ENCODE results near the gene WDR81. TPM values are rescaled to one million over a fixed set of nuclear protein-coding genes. Genes with fewer than 3 reads are reported as not detected.

Gene WDR81
- polyA plus RNA-seq, 1 donor (not counting 4 experiments of a cell fraction or from before 2014, with no cell fraction given), result 4.2 TPM

DNA sequence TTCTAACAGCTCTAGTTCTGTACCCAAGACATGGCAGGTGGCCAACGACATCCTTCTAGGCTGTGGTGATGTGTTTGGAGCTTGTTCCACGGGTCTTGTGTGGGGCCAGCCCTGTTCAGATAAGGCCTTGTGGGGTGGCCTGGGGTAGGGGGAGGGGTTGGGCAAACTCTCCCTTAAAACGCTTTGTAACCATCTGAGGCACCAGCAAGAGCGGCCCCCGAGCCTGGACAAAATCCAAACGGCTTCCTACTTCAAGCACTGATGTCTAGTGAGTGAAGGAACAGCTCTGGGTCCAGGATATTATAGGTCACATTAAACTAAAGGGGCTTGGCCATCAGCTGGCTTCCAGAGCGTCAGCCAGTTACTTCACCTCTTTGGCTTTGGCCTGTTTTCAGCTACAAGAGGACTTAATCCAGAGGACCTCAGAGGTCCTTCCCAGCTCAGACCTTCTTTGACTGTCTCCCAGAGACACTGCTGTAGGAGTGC, 49.2 kb downstream of the WDR81 start:
- Histone ChIP-seq H3K9ac (ENCODE audit: control insufficient read depth, extremely low read depth, insufficient read depth, low read length) (no peak overlapping the region), H3K79me2 (ENCODE audit: control insufficient read depth, insufficient read depth, low read length) (no peaks in the 10 kb centered on the region), H3K27ac (ENCODE audit: control insufficient read depth, insufficient read depth, low read length) (peak overlapping the region; percentile 30), H3K4me2 (ENCODE audit: control insufficient read depth, extremely low read depth, insufficient read depth, low read depth, low read length) (no peak overlapping the region), H3K27me3 (ENCODE audit: control insufficient read depth, extremely low read depth, insufficient read depth, low read length) (no peaks in the 10 kb centered on the region), H3K9me1 (ENCODE audit: control insufficient read depth, extremely low read depth, insufficient read depth, low read length) (no peaks in the 10 kb centered on the region), H3K9me3 (ENCODE audit: control insufficient read depth, low read depth, low read length) (no peaks in the 10 kb centered on the region), H2AFZ (ENCODE audit: control insufficient read depth, low read length) (no peak overlapping the region), H3K36me3 (ENCODE audit: control insufficient read depth in 2 of 2, extremely low read depth in 1 of 2, insufficient read depth in 2 of 2, low read length in 2 of 2) (peaks cover 7 to 14% of the 10 kb centered on the region in 2 experiments), H3K4me1 (ENCODE audit: control insufficient read depth, extremely low read depth, insufficient read depth, low read length) (peaks cover 26% of the 10 kb centered on the region), H4K20me1 (ENCODE audit: control insufficient read depth, extremely low read depth, insufficient read depth, low read length) (no peaks in the 10 kb centered on the region), H3K4me3 (ENCODE audit: control insufficient read depth in 2 of 3, extremely low read depth in 1 of 3, insufficient read depth in 2 of 3, low read depth in 1 of 3, low read length in 3 of 3) (no peak overlapping the region)
- no peak for FAIRE-seq
- dilution Hi-C loops (cut with MboI; ENCODE audit: extremely low pct_ligation_motif_present, low sequenced_read_pairs), result no loop called here
- DNase-seq (ENCODE audit: low read depth, low spot score), result no peak
- no peak for TF ChIP-seq CTCF (optimal IDR thresholded peaks at IDR 0.05 in 1 of 3, IDR thresholded peaks at IDR 0.05 in 1 of 3, conservative IDR thresholded peaks at IDR 0.05 in 1 of 3; ENCODE audit: extremely low read depth in 1 of 3, insufficient read depth in 2 of 3, low read length in 3 of 3)
- TF ChIP-seq EZH2 (IDR thresholded peaks at IDR 0.05; ENCODE audit: low read length), result no peak

GRCh38 chr17:1774390-1775176, 50.1 kb downstream of the WDR81 start:
- Histone ChIP-seq H3K27ac (ENCODE audit: control insufficient read depth, insufficient read depth, low read length) (no peak overlapping the region), H2AFZ (ENCODE audit: control insufficient read depth, low read length) (no peak overlapping the region), H3K4me2 (ENCODE audit: control insufficient read depth, extremely low read depth, insufficient read depth, low read depth, low read length) (no peak overlapping the region), H3K79me2 (ENCODE audit: control insufficient read depth, insufficient read depth, low read length) (no peaks in the 10 kb centered on the region), H3K9me3 (ENCODE audit: control insufficient read depth, low read depth, low read length) (no peaks in the 10 kb centered on the region), H3K4me3 (ENCODE audit: control insufficient read depth in 2 of 3, extremely low read depth in 1 of 3, insufficient read depth in 2 of 3, low read depth in 1 of 3, low read length in 3 of 3) (no peak overlapping the region), H3K36me3 (ENCODE audit: control insufficient read depth in 2 of 2, extremely low read depth in 1 of 2, insufficient read depth in 2 of 2, low read length in 2 of 2) (peaks cover 7 to 14% of the 10 kb centered on the region in 2 experiments), H4K20me1 (ENCODE audit: control insufficient read depth, extremely low read depth, insufficient read depth, low read length) (no peaks in the 10 kb centered on the region), H3K4me1 (ENCODE audit: control insufficient read depth, extremely low read depth, insufficient read depth, low read length) (peaks cover 26% of the 10 kb centered on the region), H3K27me3 (ENCODE audit: control insufficient read depth, extremely low read depth, insufficient read depth, low read length) (no peaks in the 10 kb centered on the region), H3K9me1 (ENCODE audit: control insufficient read depth, extremely low read depth, insufficient read depth, low read length) (no peaks in the 10 kb centered on the region), H3K9ac (ENCODE audit: control insufficient read depth, extremely low read depth, insufficient read depth, low read length) (no peak overlapping the region)
- DNase-seq (ENCODE audit: low read depth, low spot score), result no peak
- dilution Hi-C loops (cut with MboI; ENCODE audit: extremely low pct_ligation_motif_present, low sequenced_read_pairs), result no loop called here
- TF ChIP-seq CTCF (optimal IDR thresholded peaks at IDR 0.05 in 1 of 3, IDR thresholded peaks at IDR 0.05 in 1 of 3, conservative IDR thresholded peaks at IDR 0.05 in 1 of 3; ENCODE audit: extremely low read depth in 1 of 3, insufficient read depth in 2 of 3, low read length in 3 of 3) (no peak), EZH2 (IDR thresholded peaks at IDR 0.05; ENCODE audit: low read length) (no peak)
- FAIRE-seq, result no peak
